Activated CD8-positive, alpha-beta memory T cell treated with anti-CD3 and anti-CD28 coated beads, Interleukin-2, amount 10 ng/mL, durations not matched to agents 7 days and 5 days (primary cell): Measurements from ENCODE around the gene MACROD2. TPM values are rescaled to one million over a fixed set of nuclear protein-coding genes. Genes with fewer than 3 reads are reported as not detected.
"Not testable (repeated sequence)": the region's sequence is repeated elsewhere in the genome, so short reads cannot be mapped to it uniquely, and the experiment has no call there.

Experiments used
- ATAC-seq: fragments of 150-1000 bp; cut with Tn5 transposase; one replicate; pipeline ENCODE4 v1.10.0; 2021; ENCODE audit warnings: moderate library complexity
- CTCF ChIA-PET: fragments of 350-600 bp; sonication (Branson Sonifier 250); formaldehyde crosslinking; loops from one replicate; lab custom pipeline; 2021; ENCODE audit warnings: antibody characterized with exemption; lab: Charles Lee
- DNase-seq: peaks from one replicate; pipeline ENCODE4 v3.0.0-alpha.2; 2020
- H3K27ac Mint-ChIP-seq: one replicate; pipeline ENCODE4 v1.8.0; 2021; ENCODE audit warnings: mild to moderate bottlenecking, mixed read lengths
- H3K27me3 Mint-ChIP-seq: one replicate; pipeline ENCODE4 v1.8.0; 2021; ENCODE audit warnings: mixed read lengths
- H3K36me3 Mint-ChIP-seq: one replicate; pipeline ENCODE4 v1.8.0; 2021; ENCODE audit warnings: mild to moderate bottlenecking, mixed read lengths
- H3K4me1 Mint-ChIP-seq: one replicate; pipeline ENCODE4 v1.8.0; 2021; ENCODE audit warnings: mixed read lengths
- H3K4me3 Mint-ChIP-seq: one replicate; pipeline ENCODE4 v1.8.0; 2021; ENCODE audit warnings: mild to moderate bottlenecking, moderate library complexity, mixed read lengths
- H3K9me3 Mint-ChIP-seq: one replicate; pipeline ENCODE4 v1.8.0; 2022; ENCODE audit warnings: low read depth, mixed read lengths
- total RNA-seq, 2 experiments: library from RNA; stranded (reverse); gene quantifications; one replicate each; pipeline ENCODE4 v1.2.3, GENCODE V29; 2021

The MACROD2 gene
- total RNA-seq, 2 experiments from 2014 or later = not detected

DNA sequence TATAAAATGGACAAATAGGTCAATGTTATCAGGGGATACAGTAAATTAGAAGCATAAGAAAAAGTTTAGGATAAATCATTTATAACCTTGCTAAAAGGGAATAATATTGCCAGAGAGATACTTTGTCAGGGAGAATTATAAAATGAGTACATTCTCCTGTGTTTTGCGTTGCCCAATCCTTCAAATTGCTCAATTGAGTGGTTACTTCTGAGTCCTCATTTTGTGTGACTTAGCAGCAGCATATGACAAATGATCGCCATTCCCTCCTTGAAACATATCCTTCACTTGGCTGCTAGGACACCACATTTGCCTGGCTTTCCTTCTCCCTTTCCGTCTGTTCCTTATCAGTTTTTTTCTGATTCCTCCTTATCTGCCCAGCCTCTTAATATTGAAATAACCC, 448.8 kb downstream of the MACROD2 start:
- H3K9me3 Mint-ChIP-seq = peaks cover 12% of the 10 kb centered on the region
- H3K27ac Mint-ChIP-seq = no peak overlapping the region
- no peak for DNase-seq
- H3K27me3 Mint-ChIP-seq = no peaks in the 10 kb centered on the region
- H3K4me1 Mint-ChIP-seq = no peaks in the 10 kb centered on the region
- CTCF ChIA-PET = no interaction called here
- ATAC-seq = no peak
- H3K36me3 Mint-ChIP-seq = no peaks in the 10 kb centered on the region
- no peak overlapping the region for H3K4me3 Mint-ChIP-seq

DNA sequence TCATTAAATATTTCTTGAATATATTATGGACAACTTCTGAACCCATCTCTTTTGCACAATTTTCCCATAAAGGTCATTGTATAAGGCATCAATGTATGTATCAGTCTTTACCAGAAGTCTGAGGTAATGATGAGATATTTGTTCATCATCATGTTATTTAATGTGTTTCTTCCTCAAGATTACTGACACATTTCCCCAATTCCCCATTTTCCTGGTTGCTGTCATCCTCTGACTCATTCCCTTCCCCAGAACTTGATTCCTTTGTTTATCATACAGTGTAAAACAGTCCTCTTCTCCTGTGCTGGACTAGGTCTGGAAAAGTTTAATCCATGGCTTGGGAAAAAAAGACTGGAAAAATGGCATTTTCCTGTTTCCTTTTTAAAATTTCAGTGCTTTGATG, 450.0 kb downstream of the MACROD2 start:
- Mint-ChIP-seq H3K4me1 (no peaks in the 10 kb centered on the region), H3K9me3 (peaks cover 15% of the 10 kb centered on the region), H3K36me3 (no peaks in the 10 kb centered on the region), H3K27ac (no peak overlapping the region), H3K27me3 (no peaks in the 10 kb centered on the region), H3K4me3 (no peak overlapping the region)
- DNase-seq = no peak
- CTCF ChIA-PET = no interaction called here
- no peak for ATAC-seq

DNA sequence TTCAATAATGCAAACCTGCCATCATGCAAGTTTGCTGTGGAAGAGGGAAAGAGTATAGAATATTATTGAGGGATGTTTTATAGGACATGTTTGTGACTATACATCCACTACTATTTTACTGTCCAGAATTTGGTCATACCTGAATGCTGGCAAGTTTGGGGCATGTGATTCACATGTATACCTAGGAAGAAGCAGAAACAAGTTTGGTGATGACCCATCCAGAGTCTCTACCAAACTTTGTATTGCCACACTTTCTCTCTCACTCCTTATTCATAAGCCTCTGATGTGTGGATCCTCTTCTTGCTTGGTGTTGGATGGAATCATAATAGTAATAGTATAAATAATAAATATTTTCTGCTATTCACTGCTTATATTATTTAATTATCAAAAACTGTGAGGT, 450.6 kb downstream of the MACROD2 start:
- DNase-seq (no peak), ATAC-seq (no peak)
- H3K36me3 Mint-ChIP-seq = no peaks in the 10 kb centered on the region
- no peak overlapping the region for H3K27ac Mint-ChIP-seq
- no peaks in the 10 kb centered on the region for H3K27me3 Mint-ChIP-seq
- CTCF ChIA-PET = no interaction called here
- no peak overlapping the region for H3K4me3 Mint-ChIP-seq
- no peaks in the 10 kb centered on the region for H3K4me1 Mint-ChIP-seq
- H3K9me3 Mint-ChIP-seq = peaks cover 18% of the 10 kb centered on the region

DNA sequence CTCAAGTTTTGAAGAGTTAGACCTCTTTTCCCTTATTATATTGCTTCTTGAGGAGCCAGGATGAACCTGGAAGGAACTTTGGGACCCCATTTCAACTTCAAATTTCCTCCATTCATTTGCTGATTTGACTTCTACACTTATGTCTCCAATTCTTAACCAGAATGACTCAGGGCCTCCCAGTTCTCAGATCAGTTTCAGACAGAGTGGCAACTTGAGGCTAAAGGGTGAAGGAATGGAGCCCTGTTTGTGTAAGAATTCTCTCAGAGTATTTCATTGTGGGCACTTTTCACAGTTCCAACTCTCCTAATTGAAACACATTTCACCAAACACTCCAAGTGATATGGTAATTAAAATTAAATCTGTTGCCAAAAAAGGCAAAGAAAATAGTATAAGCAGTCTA, 451.1 kb downstream of the MACROD2 start:
- Mint-ChIP-seq H3K27ac (no peak overlapping the region), H3K9me3 (peaks cover 18% of the 10 kb centered on the region), H3K27me3 (no peaks in the 10 kb centered on the region), H3K4me3 (no peak overlapping the region), H3K4me1 (no peaks in the 10 kb centered on the region), H3K36me3 (no peaks in the 10 kb centered on the region)
- CTCF ChIA-PET = no interaction called here
- no peak for DNase-seq
- ATAC-seq = no peak

- H3K27me3 Mint-ChIP-seq = no peaks in the 10 kb centered on the region
- H3K4me1 Mint-ChIP-seq = no peaks in the 10 kb centered on the region
- no peak overlapping the region for H3K27ac Mint-ChIP-seq
- no peak overlapping the region for H3K4me3 Mint-ChIP-seq
- ATAC-seq (no peak), DNase-seq (no peak)
- CTCF ChIA-PET = no interaction called here
- H3K36me3 Mint-ChIP-seq = no peaks in the 10 kb centered on the region
- peaks cover 12% of the 10 kb centered on the region for H3K9me3 Mint-ChIP-seq
Observed at GRCh38 chr20:14449323-14449722, 454.0 kb downstream of the MACROD2 start.

GRCh38 chr20:14450256-14450655, 454.9 kb downstream of the MACROD2 start:
- Mint-ChIP-seq H3K4me1 (no peaks in the 10 kb centered on the region), H3K27me3 (no peaks in the 10 kb centered on the region), H3K9me3 (peaks cover 9% of the 10 kb centered on the region), H3K4me3 (no peak overlapping the region), H3K27ac (no peak overlapping the region), H3K36me3 (no peaks in the 10 kb centered on the region)
- ATAC-seq = no peak
- CTCF ChIA-PET = no interaction called here
- no peak for DNase-seq

- H3K4me1 Mint-ChIP-seq = no peaks in the 10 kb centered on the region
- no peak for DNase-seq
Observed at GRCh38 chr20:14451458-14451857, 456.1 kb downstream of the MACROD2 start.

DNA sequence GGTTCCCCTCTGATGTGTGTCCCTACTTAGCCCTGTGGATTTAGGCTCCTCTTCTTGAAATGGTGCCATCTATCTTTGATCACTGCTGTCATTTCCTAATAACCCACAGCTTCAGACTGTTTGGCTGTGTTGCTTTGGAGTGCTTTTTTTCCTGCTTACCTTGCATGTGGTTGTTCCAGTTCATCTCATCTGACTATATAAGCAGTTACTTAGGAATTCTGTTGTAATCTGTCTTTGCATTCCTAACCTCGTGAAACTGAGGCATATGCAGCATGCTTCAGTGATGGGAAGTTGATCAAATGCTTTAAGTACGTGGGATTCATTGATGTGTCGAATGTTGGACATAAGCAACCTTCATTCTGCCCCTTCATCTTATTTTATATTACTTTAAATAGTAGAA, 457.9 kb downstream of the MACROD2 start:
- Mint-ChIP-seq H3K27me3 (no peaks in the 10 kb centered on the region), H3K4me1 (no peaks in the 10 kb centered on the region), H3K27ac (no peak overlapping the region), H3K4me3 (no peak overlapping the region), H3K9me3 (peaks cover 13% of the 10 kb centered on the region), H3K36me3 (no peaks in the 10 kb centered on the region)
- CTCF ChIA-PET = no interaction called here
- ATAC-seq (no peak), DNase-seq (no peak)

More at GRCh38 chr20:14451458-14451857, 456.1 kb downstream of the MACROD2 start:
- no peak overlapping the region for H3K27ac Mint-ChIP-seq
- CTCF ChIA-PET = no interaction called here
- no peaks in the 10 kb centered on the region for H3K36me3 Mint-ChIP-seq
- H3K27me3 Mint-ChIP-seq = no peaks in the 10 kb centered on the region
- ATAC-seq = no peak
- peaks cover 10% of the 10 kb centered on the region for H3K9me3 Mint-ChIP-seq
- H3K4me3 Mint-ChIP-seq = no peak overlapping the region

- no peaks in the 10 kb centered on the region for H3K27me3 Mint-ChIP-seq
- H3K4me3 Mint-ChIP-seq = no peak overlapping the region
- DNase-seq (no peak), ATAC-seq (no peak)
- no peak overlapping the region for H3K27ac Mint-ChIP-seq
- CTCF ChIA-PET = no interaction called here
- H3K4me1 Mint-ChIP-seq = no peaks in the 10 kb centered on the region
- H3K9me3 Mint-ChIP-seq = peaks cover 13% of the 10 kb centered on the region
- no peaks in the 10 kb centered on the region for H3K36me3 Mint-ChIP-seq
Observed at GRCh38 chr20:14454296-14454695, 459.0 kb downstream of the MACROD2 start.

- H3K27me3 Mint-ChIP-seq, CTCF ChIA-PET, H3K4me3 Mint-ChIP-seq, H3K36me3 Mint-ChIP-seq, H3K4me1 Mint-ChIP-seq, H3K27ac Mint-ChIP-seq, DNase-seq, ATAC-seq: not testable (repeated sequence)
- H3K9me3 Mint-ChIP-seq = peaks cover 10% of the 10 kb centered on the region
Observed at GRCh38 chr20:14467104-14467827, 471.9 kb downstream of the MACROD2 start.

GRCh38 chr20:14470231-14470899, 475.0 kb downstream of the MACROD2 start:
- H3K27me3 Mint-ChIP-seq = no peaks in the 10 kb centered on the region
- no peak overlapping the region for H3K4me3 Mint-ChIP-seq
- no peak for ATAC-seq
- no peak overlapping the region for H3K27ac Mint-ChIP-seq
- H3K9me3 Mint-ChIP-seq = peaks cover 8% of the 10 kb centered on the region
- H3K4me1 Mint-ChIP-seq = no peaks in the 10 kb centered on the region
- CTCF ChIA-PET = no interaction called here
- DNase-seq = no peak
- no peaks in the 10 kb centered on the region for H3K36me3 Mint-ChIP-seq

DNA sequence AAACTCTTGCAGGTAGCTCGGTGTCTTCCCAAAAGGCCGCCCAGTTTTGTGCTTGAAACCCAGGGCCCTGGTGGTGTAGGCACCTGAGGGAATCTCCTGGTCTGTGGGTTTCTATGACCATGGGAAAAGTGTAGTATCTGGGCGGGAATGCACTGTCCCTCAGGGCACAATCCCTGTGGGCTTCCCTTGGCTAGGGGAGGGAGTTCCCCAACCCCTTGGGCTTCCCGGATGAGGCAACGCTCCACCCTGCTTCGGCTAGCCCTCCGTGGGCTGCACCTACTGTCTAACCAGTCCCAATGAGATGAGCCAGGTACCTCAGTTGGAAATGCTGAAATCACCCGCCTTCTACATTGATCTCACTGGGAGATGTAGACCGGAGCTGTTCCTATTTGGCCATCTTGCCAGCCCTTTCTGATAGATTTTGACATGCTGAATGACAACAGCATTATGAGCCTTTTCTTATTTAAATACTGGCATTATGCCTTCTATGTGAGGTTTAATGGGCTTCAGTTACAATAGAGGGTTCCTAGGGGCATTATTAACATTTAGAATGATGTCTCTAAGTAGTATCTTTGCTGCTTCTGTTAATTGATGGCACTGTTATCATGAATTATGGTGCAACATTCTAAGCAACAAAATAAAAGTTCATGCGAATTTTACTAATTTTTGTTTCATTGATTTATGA, 475.8 kb downstream of the MACROD2 start:
- Mint-ChIP-seq H3K36me3 (no peaks in the 10 kb centered on the region), H3K4me1 (no peaks in the 10 kb centered on the region), H3K9me3 (peaks cover 7% of the 10 kb centered on the region), H3K27me3 (no peaks in the 10 kb centered on the region), H3K27ac (no peak overlapping the region), H3K4me3 (no peak overlapping the region)
- CTCF ChIA-PET = no interaction called here
- DNase-seq (no peak), ATAC-seq (no peak)

DNA sequence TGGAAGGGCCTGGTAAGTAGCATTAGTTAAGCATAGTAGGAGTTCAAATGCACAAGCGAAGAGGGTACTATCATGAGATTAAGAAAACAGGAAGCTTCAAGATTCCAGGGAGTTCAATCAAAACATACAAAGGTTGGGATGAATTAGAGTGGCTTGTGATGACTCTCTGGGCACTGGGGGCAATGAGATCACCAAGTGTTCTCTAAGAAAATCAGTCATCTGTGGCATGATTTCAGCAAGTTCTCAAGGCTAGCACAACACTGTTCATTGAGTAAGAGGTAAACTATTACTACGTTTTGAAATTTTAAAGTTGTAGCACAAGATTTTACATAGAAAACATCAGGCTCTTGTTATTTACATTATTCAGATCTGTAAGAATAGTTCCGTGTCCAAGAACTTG, 481.8 kb downstream of the MACROD2 start:
- H3K27ac Mint-ChIP-seq = no peak overlapping the region
- CTCF ChIA-PET = no interaction called here

GRCh38 chr20:14478126-14478525, 482.8 kb downstream of the MACROD2 start:
- CTCF ChIA-PET = no interaction called here
- peaks cover 4% of the 10 kb centered on the region for H3K9me3 Mint-ChIP-seq

More for the DNA sequence above, 481.8 kb downstream of the MACROD2 start:
- no peaks in the 10 kb centered on the region for H3K4me1 Mint-ChIP-seq
- H3K36me3 Mint-ChIP-seq = no peaks in the 10 kb centered on the region
- H3K27me3 Mint-ChIP-seq = no peaks in the 10 kb centered on the region
- no peak for DNase-seq
- peaks cover 4% of the 10 kb centered on the region for H3K9me3 Mint-ChIP-seq
- H3K4me3 Mint-ChIP-seq = no peak overlapping the region
- no peak for ATAC-seq

More at GRCh38 chr20:14478126-14478525, 482.8 kb downstream of the MACROD2 start:
- H3K4me1 Mint-ChIP-seq = no peaks in the 10 kb centered on the region
- H3K27me3 Mint-ChIP-seq = no peaks in the 10 kb centered on the region
- ATAC-seq (no peak), DNase-seq (no peak)
- H3K27ac Mint-ChIP-seq = no peak overlapping the region
- no peak overlapping the region for H3K4me3 Mint-ChIP-seq
- H3K36me3 Mint-ChIP-seq = no peaks in the 10 kb centered on the region
